ENCODE data around the gene KIF26A.

KIF26A gene

DNA sequence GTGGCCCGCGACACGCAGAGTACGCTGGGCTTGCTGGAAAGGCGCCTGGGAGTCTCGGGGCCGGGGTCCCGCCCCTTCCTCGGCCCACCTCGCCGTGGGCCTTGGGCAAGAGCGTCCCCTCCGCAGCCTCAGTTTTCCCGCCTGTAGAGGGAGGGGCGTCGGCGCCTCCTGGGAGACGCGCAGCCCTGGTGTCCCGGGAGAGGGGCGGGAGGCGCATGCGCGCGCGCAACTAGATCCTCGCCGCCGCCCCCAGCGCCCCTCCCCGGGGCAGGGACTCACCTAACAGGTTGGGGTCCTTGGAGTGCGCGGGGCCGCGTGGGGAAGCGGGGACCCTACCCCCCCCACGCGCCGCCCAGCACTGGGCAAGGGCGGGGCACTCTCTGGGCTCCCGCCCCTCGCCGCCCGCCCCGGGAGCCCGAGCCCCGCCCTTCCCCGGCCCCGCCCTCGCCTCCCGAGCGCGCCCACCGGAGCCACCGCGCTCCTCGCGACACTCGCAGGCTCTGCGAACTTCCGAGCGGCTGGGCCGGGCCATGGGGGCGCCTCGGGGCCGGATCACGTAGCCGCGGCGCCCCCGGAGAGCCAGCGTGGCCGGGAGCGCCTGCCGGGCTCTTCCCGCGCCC is at the start of gene KIF26A:
Gene KIF26A, plus strand, starts transcription at position 490 of the 620 bp plus-strand sequence. CDS start 136 bp downstream, outside the sequence.
- DNase-seq (ENCODE audit: low read depth), result no peak

DNA sequence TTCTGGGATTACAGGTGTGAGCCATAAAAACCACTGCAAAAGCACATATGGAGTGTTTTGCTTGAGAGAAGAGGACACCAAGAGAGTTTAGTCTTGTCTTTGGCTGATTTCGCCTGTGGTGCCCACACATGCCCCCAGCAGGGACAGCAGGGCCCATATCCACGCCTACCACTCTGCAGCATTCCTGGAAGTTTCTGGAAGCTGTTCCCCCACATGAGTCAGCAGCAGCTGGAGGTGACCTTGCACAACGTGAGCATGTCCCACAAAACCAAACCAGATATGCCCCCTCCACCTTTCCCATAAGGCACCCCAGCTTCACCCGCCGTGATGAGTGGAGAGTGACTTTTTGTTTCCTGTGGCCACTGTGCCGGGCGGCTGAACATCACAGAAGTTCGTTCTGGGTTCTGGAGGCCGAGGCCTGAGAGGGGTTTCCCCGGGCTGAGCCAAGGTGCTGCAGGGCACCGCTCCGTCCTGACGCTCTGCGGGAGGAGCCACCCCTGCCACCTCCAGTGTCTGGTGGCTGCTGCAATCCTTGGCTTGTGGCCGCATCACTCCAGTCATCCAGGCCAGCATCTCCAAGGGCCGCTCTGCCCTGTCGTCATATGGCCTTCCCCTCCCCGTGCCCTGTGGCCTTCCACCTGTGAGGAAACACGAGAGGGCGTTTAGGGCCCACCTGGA is 48.2 kb upstream of the KIF26A start:
- DNase-seq (ENCODE audit: low read depth), result no peak

DNA sequence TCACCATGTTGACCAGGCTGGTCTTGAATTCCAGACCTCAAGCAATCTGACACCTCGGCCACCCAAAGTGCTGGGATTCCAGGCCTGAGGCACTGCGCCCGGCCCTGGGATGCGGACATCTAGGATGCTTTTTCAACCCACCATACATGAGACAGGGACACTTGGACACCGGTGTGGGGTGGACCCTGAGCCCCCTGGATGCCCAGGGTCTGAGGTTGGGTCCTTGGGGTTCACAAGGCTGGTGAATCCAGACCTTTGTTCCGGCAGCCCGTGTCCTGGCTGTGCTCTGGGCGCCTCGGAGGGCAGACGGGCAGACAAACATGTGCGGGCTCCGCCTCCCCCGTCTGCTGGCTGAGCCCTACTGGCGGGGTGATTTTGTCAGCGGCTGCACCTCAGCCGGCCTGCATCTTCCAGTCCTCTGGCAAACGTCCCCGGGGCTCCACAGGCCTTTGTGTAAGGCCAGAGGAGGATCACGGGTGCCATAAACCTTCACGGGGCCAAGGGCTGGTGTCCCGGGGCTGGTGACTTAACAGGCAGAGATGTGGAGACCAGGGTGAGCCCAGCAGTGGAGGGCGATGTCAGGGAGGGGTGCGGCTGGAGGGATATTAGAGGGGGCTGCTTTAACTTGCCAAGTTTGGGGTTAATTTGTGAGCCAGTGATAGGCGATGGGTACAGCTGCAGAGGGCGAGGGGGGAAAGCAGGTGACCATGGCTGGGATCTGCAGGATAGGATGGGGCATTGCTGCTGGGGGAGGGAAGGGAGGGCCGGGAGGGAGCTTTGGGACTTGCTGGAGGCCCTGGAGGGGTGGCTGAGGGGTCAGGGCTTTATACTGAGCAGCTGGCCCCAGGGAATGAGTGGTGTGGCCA is 47.1 kb upstream of the KIF26A start:
- DNase-seq (ENCODE audit: low read depth), result no peak

DNA sequence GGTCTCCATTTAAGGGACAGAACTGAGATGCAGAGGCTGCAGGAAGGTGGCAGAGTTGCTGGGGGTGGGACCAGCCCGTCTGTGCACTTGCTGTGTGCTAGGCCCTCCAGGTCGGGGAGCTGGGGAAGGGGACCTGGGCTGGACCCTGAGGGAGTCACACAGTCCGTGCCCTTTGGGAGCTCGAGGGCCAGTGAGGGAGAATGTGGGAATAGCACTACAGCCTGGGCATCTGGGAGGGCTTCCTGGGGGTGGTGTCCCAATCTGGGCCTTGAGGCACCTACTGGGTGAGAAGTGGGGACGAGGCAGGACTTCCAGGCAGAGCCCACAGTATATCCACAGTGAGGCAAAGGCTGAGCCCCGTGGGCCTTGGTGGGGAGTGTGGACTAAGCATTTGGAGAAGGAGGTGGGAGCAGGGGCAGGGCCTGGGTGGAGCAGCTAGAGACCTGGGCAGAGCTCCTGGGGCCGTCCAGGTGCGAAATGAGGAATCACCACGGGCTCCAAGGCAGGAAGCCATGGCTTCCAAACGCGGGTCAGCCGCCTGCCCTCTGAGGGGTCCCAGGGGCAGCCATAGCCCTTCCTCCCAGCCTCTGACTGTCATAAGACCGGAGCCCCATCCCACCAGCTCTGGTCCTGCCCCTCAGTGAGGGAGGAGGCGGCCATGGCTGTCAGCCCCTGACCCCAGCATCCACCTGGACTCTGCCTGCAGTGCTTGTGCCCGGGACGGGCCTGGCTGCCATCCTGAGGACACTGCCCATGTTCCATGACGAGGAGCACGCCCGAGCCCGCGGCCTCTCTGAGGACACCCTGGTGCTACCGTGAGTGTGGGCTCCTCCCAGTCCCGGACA is 46.2 kb upstream of the KIF26A start:
- DNase-seq (ENCODE audit: low read depth), result no peak

DNA sequence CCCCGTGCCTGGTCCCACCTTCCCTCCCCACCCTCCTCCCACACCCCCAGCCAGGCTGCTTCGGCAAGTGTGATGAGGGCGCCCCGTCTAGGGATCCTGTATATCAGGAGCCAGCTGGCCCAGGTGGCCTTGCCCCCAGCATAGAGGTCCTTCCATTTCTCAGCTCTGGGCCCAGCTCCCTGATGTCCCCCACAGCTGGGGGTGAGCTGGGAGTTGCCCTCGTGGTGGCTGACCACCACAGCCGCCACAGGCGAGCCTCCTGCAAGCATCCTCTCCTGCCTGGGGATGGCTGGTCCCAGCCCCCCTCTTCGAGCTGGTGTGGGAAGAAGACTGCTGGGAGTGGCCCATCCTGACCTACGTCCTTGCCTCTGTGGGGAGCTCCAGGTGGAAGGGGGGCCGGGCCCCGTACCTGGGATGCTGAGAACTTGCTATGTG is 45.4 kb upstream of the KIF26A start:
- no peak for DNase-seq (ENCODE audit: low read depth)

DNA sequence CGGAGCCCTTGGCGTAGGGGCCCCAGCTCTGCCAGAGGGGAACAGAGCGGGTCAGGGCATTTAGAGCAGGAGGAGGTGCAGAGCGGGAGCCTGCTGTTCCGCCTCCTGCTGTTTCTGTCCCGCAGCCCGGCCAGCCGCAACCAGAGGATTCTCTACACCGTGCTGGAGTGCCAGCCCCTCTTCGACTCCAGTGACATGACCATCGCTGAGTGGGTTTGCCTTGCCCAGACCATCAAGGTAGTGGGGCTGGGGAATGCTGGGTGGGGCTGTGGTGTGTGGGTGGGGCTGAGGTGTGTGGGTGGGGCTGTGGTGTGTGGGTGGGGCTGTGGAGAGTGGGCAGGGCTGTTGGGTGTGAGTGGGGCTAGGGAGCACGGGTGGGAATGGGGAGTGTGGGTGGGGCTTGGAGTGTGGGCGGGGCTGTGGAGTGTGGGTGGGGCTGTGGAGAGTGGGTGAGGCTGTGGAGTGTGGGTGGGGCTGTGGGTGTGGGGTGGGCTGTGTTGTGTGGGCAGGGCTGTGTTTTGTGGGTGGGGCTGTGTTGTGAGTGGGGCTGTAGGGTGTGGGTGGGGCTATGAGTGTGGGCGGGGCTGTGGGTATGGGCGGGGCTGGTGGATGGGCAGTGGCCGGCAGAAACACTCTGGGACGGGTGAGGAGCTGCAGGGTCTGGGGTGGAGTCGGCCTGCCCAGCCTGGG is 44.9 kb upstream of the KIF26A start:
- DNase-seq (ENCODE audit: low read depth), result no peak

DNA sequence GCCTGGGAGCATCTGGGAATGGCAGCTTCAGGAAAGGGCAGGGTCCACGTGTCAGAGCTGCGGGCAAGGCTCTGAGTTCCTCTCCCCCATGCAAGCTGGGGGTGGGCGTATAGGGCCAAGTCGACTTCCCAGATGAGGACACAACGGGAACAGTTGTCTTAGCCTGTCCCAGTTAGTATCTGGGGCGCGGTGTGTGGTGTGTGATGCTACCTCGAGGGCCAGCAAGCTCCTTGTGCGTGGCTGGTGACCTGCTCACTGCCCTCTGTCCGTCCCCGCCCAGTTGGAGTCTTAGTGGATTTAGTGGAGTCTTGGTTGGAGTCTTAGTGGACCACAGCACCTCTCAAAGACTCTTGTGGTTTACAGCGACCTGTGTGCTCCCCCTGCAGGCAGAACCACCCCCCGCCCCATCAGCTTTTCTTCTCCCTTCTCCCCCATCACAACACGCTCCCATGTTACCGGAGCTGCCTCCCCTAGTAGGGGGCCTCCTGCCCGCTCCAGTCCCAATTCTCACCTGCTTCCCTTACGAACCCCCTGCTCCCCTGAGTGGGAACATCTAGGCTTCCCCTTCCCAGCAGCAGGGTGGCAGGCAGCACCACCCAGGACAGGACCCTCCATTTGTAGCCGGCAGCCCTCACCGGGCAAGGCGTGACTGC is 44.2 kb upstream of the KIF26A start:
- no peak for DNase-seq (ENCODE audit: low read depth)

DNA sequence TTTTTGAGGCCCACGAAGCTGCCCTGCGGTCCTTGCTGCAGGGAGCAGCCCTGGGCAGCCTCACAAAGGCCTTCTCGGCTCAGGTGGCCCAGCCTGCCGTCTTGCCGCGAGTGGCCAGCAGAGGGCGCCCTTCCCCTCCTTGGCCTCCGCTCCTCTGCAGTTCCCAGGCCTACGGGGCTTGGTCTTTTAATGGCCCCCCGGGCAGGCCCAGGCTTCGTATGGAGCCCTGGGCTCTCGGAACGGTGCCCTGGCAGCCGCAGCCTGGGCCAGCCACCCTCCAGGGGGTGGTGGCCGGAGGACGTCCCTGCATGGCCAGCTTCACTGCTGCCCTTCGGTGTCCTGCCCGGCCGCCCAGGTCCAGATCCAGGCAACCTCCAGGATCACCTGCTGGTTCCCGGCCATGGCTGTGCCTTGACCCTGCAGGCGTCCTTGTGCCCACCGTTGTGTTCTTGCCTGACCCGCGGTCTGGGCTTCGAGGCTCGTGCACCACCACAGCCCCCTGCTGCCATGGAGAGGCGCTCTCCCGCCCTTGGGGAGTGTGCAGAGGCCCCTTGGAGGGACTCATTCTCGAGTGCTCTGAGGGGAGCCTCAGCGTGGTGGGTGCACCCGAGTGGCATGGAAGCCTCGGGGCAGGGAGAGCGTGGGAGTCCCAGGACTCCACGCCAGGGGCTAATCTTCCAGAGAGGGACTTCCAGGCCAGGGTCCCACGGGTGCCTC is 43.5 kb upstream of the KIF26A start:
- peak; percentile 38 for DNase-seq (ENCODE audit: low read depth)

DNA sequence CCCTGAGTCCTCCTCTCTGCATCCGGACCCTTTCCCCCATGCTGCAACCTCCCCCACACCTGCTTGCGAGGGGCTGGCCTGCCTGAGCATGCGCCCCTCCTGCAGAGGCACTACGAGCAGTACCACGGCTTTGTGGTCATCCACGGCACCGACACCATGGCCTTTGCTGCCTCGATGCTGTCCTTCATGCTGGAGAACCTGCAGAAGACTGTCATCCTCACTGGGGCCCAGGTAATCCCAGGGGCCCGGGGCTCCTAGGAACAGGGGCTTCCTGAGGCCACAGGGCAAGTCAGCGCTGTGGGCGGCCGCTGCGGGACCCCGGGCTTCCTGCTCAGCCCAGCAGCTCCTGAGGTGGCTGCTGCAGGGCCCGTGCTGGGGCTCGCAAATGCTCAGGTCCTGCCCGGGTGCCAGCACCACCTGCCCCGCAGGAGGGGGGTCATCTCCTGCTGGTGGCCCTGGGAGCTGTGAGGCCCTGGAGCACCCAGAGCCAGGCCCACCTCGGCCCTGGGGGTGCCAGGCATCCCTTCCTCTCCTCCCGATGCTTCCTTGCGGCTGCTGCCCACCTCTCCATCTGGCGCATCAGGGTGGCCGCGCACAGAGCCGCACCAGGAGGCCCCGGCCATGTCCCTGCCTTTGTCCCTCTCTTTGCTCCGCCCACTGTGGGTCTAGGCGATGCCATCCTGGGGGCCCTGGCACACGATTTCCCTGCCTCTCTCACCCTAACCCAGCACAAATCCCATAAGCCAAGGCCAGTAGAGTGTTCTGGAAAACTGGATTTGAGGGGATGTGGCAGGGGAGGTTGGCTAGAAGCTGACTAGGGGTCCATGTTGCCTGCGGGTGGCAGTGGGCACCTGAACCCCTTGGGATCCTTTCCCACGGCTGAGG is 42.7 kb upstream of the KIF26A start:
- DNase-seq (ENCODE audit: low read depth), result no peak

DNA sequence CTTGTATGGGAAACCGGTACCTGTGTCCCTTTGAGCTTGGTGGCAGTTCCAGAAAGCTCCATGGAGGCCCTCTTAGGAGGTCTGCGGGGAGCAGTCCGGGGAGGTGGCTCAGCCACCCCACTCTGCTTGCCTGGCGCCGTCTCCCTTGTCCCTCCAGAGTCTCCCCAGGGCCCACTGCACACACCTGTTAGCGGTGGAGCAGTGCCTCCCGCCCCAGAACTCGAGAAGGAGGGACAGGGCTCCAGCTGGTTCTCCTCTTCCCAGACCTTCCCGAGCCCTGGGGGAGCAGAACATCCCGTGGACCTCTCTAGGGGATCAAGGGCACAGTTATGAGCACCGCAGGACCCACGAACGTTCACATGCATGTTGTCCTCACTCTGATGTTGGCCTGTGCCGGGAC is 42.1 kb upstream of the KIF26A start:
- DNase-seq (ENCODE audit: low read depth), result no peak

DNA sequence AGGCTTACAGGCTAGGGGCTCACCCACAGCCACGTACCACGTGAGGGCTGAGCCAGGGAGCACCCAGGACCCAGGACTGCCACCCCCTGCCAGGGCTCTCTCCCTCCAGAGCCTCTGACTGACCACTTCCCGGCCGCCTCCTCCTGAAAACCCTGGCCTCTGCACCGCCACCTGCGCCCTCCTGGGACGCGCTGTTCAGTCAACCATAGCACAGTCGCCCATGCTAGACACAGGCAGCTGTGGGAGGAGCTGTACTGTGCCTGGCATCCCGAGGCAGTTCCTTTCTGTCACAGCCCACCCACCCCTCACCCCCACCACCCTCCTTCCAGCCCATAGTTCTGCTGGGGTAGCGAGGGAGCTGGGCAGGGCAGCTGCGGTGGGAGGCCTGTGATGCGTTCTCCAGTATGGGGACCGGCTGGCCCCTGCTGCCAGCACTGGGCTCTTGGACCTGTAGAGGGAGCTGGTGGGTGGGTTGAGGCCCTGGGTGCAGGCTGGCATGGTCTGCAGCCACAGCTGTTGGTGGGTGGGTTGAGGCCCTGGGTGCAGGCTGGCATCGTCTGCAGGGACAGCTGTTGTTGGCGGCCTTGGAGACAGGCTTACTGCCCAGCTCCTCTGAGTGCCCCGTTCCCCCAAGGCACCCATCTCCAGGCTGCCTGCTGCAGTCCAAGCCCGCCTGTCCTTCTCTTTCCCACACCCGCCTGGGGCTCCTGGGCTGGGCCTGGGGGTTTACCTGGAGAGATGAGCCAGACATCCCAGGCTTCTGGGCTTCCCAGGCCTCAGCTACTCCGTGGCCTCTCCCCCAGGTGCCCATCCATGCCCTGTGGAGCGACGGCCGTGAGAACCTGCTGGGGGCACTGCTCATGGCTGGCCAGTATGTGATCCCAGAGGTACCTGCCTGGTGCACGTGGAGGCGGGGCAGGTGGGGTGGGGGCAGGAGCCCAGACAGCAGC is 41.4 kb upstream of the KIF26A start:
- no peak for DNase-seq (ENCODE audit: low read depth)

DNA sequence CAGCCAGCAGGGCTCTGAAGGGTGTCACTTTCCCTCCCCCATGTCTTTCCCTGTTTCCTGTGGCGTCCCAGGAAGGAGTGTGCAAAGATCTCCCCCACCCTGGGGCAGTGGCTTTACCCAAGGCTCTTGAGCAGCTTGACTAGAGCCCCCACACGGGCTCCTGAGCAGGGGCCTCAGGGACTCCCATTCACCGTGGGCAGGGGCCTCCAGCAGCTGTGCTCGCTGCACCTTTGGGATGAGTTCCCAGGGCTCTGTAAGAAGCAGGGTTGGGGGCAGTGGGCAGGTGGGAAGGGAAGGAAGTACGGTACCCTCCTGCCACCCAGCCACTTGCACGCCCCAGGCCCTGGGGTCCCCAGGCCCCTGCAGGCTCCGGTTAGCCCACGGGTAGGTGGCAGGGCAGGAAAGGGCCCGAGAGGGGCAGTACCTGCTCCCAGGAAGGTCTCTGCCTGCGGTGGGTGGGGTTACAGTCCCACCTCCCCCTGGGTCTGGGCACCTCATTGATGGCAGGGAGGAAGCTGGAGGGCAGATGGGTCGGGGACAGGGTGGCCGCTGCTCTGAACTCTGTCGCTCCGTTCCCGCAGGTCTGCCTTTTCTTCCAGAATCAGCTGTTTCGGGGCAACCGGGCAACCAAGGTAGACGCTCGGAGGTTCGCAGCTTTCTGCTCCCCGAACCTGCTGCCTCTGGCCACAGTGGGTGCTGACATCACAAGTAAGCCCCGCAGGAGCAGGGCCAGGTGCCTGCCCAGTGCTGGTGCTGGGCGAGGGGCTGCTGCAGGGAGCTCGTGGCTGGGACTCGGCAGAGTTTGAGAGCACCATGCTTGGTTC is 39.9 kb upstream of the KIF26A start:
- no peak for DNase-seq (ENCODE audit: low read depth)

DNA sequence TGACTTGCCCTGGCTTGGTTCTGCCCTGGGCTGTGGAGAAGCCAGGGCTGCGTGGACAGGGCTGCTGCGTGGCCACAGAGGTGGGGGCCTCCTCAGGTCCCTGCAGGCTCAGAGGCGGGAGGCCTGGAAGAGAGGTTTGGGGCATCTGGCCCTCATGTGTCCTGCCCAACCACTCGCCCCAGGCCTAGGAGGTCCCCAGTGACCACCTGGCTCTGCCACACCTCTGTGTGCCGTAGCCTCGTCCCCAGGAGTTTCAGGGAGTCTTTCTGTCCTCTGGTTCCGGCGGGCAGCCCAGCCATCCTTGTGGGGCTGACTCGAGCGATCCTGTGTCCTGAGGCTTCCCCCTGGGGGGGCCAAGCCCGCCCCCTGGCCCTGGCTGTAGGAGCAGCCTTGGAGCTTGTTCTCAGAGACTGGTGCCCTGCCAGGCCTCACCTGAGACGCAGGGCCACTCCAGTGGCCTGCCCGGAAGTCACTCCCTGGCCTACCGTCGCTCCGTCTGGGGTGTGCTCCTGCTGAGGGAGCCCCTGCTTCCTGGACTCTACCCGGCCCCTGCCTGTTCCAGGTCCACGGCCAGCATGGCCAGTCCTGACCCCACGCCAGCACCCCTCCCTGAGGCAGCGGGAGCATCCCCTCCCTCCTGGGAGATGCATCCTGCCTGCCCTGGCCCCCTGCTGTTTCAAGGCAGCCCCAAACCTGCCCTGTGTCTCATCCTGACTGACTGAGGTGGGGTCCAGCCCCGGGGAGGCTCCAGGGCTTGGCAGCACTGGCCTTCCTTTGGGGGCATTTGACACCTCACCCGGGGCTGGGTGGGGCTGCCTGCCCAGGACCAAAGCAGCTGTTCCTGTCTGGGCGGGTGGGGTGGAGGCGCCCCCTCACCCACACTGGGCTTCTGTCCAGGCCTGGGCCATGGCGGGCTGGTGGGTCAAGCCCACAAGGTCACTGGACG is 39.0 kb upstream of the KIF26A start:
- no peak for DNase-seq (ENCODE audit: low read depth)

DNA sequence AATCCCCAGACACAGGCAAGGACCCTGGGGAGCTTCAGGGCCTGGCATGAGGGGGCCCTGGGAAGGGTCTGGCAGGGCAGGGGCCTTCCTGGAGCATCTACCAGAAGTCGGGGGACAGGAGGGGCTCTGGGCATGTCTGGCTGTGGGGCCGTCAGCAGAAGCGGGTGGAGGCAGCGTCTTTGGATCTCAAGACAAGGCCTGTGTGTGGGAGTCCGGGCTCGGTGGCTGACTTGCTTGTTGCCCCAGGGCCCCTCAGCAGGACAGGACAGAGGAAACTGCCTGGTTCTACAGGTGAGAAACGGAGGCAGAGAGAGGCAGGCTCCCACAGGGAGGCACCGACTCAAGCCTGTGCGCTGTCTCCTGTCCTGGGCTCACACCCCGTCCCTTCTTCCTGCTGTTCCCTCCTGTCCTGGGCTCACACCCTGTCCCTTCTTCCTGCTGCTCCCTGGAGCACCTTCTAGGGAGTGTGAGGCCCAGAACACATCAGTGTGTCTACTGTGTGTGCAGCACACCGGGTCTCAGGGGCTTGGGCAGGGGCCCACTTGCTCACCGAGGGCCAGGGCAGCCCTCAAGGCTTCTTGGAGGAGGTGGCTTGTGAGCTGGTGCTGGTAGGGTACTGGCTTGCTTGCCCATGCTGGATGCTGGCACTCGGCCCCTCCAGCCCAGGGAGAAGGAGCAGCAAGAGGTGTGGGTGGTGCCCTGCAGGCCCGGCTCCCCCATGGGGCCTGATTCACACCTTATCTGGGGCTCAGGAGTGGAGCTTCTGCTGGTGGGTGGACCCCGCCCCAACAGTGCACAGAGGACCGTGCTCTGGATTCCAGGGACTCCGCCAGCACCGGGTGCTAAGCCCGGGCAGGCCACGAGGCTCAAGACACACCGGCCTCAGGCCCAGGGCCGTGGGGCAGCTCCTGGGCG is 38.0 kb upstream of the KIF26A start:
- no peak for DNase-seq (ENCODE audit: low read depth)

DNA sequence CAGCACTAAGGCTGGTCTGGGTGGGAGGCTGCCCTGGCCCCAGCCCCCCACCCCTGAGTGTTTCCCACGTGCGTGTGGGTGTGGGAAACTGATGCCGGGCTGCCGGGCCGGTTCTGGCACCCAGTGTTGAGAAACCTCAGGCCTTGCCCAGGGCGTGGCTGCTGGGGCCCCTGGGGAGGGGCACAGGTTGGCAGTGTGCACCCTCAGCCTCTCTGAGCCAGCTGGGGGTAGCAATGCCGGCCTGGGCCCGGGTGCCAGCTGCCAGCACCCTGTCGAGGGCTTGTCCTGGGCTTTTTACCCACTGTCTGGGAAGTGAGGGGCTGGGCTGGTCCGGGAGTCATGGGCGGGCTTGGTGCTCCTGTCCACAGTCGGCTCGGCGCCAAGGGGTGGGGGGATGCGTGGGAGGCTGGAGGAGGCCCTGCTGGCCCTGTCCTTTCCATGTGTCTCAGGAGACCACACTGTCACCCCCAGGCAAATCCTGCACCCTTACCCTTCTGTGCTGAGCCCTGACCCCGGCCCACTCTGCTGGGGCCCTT is 37.2 kb upstream of the KIF26A start:
- no peak for DNase-seq (ENCODE audit: low read depth)
